Astrocyte of the spinal cord (primary cell): ENCODE results near the gene ZNF770.
"Not testable (repeated sequence)": the region's sequence is repeated elsewhere in the genome, so short reads cannot be mapped to it uniquely, and the experiment has no call there.

Experiments
- DNase-seq: peaks from one replicate; pipeline ENCODE4 v3.0.0; 2011; ENCODE audit warnings: low read depth, low spot score
- H3K4me3 ChIP-seq: 2 replicates; pipeline ENCODE4 v1.5.1; 2011; ENCODE audit warnings: low read depth, mild to moderate bottlenecking, low read length, moderate library complexity
- CTCF ChIP-seq: IDR thresholded peaks from 2 replicates; pipeline ENCODE4 v1.5.1; 2012; ENCODE audit warnings: low read depth, mild to moderate bottlenecking, low read length, inconsistent platforms
- in situ Hi-C: cut with HindIII; loops from 2 replicates; pipeline ENCODE4 v1.10.0; 2017; ENCODE audit warnings: low sequenced_read_pairs

Gene ZNF770

GRCh38 chr15:34952481-34952880, 35.6 kb downstream of the ZNF770 start:
- no peak for TF ChIP-seq CTCF
- no peak overlapping the region for H3K4me3 ChIP-seq
- in situ Hi-C loops, result no loop called here
- DNase-seq, result no peak

- in situ Hi-C loops, result no loop called here
- no peak overlapping the region for H3K4me3 ChIP-seq
- TF ChIP-seq CTCF, result no peak
- peak; percentile 5 for DNase-seq
These were observed 36.1 kb downstream of the ZNF770 start for GRCh38 chr15:34951993-34952392.

DNA sequence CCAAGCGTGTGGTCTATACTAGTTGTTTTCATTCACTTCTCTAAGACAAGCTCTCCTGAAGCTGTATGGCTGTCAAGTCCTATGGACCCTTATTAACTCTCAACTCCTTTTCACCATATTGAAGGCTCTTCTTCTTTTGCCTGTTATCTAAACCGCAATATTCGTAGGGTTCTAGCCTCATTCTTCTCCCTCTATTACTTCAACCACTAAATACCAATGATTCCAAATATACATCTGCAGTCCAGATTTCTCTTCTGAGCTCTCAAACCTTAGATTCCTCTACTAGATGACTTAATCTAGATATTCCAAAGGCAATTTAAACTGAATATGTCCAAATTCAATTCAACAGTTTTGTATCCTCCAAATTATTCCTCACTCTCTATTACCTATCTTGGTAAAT, 43.2 kb downstream of the ZNF770 start:
- TF ChIP-seq CTCF, result no peak
- in situ Hi-C loops, result no loop called here
- DNase-seq, result no peak
- H3K4me3 ChIP-seq, result no peak overlapping the region

DNA sequence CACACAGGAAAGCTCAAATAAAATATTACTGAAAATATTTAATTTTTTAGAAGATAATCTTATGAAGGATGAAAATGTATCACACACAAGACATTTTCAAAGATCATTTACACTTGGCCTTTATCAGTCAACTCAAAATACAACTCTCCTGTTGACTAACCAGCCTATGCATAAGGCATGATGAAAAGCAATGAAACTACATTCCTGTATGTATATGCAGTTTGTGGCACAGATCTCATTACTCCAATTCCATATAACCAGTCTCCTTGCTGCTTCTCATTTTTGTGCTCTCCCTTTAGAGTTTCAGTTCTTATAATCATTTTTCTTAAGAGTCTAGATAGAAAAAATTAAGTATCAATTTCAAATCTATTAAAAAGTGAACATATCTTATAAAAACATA, 44.4 kb downstream of the ZNF770 start:
- in situ Hi-C loops, result no loop called here
- TF ChIP-seq CTCF, result no peak
- no peak overlapping the region for H3K4me3 ChIP-seq
- DNase-seq, result no peak

- in situ Hi-C loops, H3K4me3 ChIP-seq, DNase-seq: not testable (repeated sequence)
These were observed 44.8 kb downstream of the ZNF770 start for GRCh38 chr15:34943264-34943663.

DNA sequence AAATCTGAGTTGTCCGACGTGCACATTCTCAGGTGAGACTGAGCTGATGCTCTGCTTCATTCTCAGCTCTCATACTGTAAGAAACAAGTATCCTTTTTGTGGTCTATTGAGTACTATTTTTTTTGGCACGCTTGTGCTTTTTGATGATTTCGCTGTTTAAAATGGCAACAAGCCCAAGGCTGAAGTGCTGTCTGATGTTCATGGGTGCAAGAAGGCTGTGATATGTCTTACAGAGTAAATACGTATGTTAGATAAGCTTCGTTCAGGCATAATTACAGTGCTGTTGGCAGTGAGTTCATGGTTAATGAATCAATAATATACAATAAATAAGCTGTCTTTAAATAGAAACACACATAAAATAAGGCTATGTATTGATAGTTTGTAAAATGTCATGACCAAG, 45.7 kb downstream of the ZNF770 start:
- H3K4me3 ChIP-seq, result no peak overlapping the region
- in situ Hi-C loops, result no loop called here
- DNase-seq, result peak; percentile 84
- no peak for TF ChIP-seq CTCF

DNA sequence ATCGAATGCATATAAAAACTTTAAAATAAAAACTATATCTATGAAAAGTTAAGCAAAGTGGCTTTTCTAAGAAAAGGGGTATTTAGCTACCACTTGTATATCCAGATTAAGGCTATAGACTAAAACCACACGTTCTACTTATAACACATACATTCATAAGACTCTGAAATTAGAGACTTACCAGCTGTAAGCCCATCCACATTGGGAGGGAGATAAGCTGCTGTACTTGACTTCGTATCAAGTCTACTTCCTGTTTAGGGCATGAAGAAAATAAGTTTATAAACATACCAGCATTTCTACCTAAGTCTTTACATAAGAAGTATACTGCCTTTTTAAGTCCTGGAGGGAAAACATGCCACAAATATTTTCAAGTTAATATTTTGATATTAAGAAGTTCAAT, 46.3 kb downstream of the ZNF770 start:
- in situ Hi-C loops, result no loop called here
- H3K4me3 ChIP-seq, result no peak overlapping the region
- peak; percentile 1 for DNase-seq
- TF ChIP-seq CTCF, result no peak
